ENCODE results near the gene SNRNP27. TPM values are rescaled to one million over a fixed set of nuclear protein-coding genes. Genes with fewer than 3 reads are reported as not detected.

Gene SNRNP27
- total and polyA plus RNA-seq, 8 donors: 5.8 to 70.6 (median 52.1) TPM

- Histone ChIP-seq H3K4me1 (peaks cover 0 to 44% (median 14%) of the 10 kb centered on the region in 4 donors), H3K27ac (peak overlapping the region in 3 of 5 donors; percentile 49 to 81 (median 79)), H3K9me3 (no peaks in the 10 kb centered on the region), H3K36me3 (peaks cover 14 to 38% (median 35%) of the 10 kb centered on the region in 4 donors), H3K4me3 (no peak overlapping the region), H3K27me3 (peaks cover 0 to 10% (median 0%) of the 10 kb centered on the region in 3 donors)
- TF ChIP-seq POLR2AphosphoS5 (IDR thresholded peaks at IDR 0.05): no peak
- no peak for TF ChIP-seq EP300 (IDR thresholded peaks at IDR 0.05)
- no peak for TF ChIP-seq POLR2A (IDR thresholded peaks at IDR 0.05)
- no peak for TF ChIP-seq CTCF (IDR thresholded peaks at IDR 0.05)
- intact Hi-C loops (cut with DNase I; ENCODE audit: low total_unique reads): no loop called here
- peak in 1 of 2 donors; percentile 42 for DNase-seq
- WGBS, 5 donors: 85 to 95% (median 91%) methylated on average over 8 of the region's 8 CpGs
These were observed 51.7 kb downstream of the SNRNP27 start for GRCh38 chr2:69945441-69945840.

- peaks cover 14 to 33% (median 30%) of the 10 kb centered on the region in 4 donors for H3K36me3 ChIP-seq
- H3K4me1 ChIP-seq: peaks cover 0 to 44% (median 14%) of the 10 kb centered on the region in 4 donors
- H3K4me3 ChIP-seq: no peak overlapping the region
- no peak for DNase-seq
- peaks cover 0 to 10% (median 0%) of the 10 kb centered on the region in 3 donors for H3K27me3 ChIP-seq
- WGBS, 5 donors: 78 to 96% (median 87%) methylated on average over 8 of the region's 8 CpGs
- TF ChIP-seq EP300 (IDR thresholded peaks at IDR 0.05) (no peak), POLR2AphosphoS5 (IDR thresholded peaks at IDR 0.05) (no peak), POLR2A (IDR thresholded peaks at IDR 0.05) (no peak), CTCF (IDR thresholded peaks at IDR 0.05) (no peak)
- no peaks in the 10 kb centered on the region for H3K9me3 ChIP-seq
- H3K27ac ChIP-seq: peak overlapping the region in 3 of 5 donors; percentile 49 to 81 (median 79)
- intact Hi-C loops (cut with DNase I; ENCODE audit: low total_unique reads): no loop called here
These were observed 52.2 kb downstream of the SNRNP27 start for GRCh38 chr2:69945941-69946340.

- WGBS, 5 donors: 48 to 58% (median 49%) methylated on average over 13 of the region's 13 CpGs
These were observed 52.9 kb downstream of the SNRNP27 start for GRCh38 chr2:69946351-69947324.

More at GRCh38 chr2:69946351-69947324, 52.9 kb downstream of the SNRNP27 start:
- H3K4me1 ChIP-seq: peaks cover 0 to 44% (median 14%) of the 10 kb centered on the region in 4 donors
- DNase-seq: peak; percentile 38 to 65
- intact Hi-C loops (cut with DNase I; ENCODE audit: low total_unique reads): no loop called here
- H3K27ac ChIP-seq: peak overlapping the region; percentile 11 to 81 (median 49)
- TF ChIP-seq POLR2A (IDR thresholded peaks at IDR 0.05) (no peak), EP300 (IDR thresholded peaks at IDR 0.05) (no peak), POLR2AphosphoS5 (IDR thresholded peaks at IDR 0.05) (no peak), CTCF (IDR thresholded peaks at IDR 0.05) (no peak)
- H3K36me3 ChIP-seq: peaks cover 14 to 26% (median 24%) of the 10 kb centered on the region in 4 donors
- H3K9me3 ChIP-seq: no peaks in the 10 kb centered on the region
- peaks cover 0 to 10% (median 0%) of the 10 kb centered on the region in 3 donors for H3K27me3 ChIP-seq
- no peak overlapping the region for H3K4me3 ChIP-seq

Measured in stomach (tissue), 9 donors.